SH-SY5Y (cell line): ENCODE results near the gene HOOK2.

Source experiments
- GATA2 ChIP-seq: IDR thresholded peaks from 2 replicates; pipeline ENCODE4 v1.6.1; 2011; ENCODE audit warnings: mild to moderate bottlenecking, low read depth, low read length
- GATA3 ChIP-seq: IDR thresholded peaks from 2 replicates; pipeline ENCODE4 v1.6.1; 2011; ENCODE audit warnings: low read depth, mild to moderate bottlenecking, low read length, moderate library complexity

- TF ChIP-seq GATA3 (no peak), GATA2 (no peak)
These were observed 27.1 kb upstream of the HOOK2 start for GRCh38 chr19:12802267-12803106.
